Endothelial cell of umbilical vein (primary cell): ENCODE data around the gene FADS2. TPM values are rescaled to one million over a fixed set of nuclear protein-coding genes. Genes with fewer than 3 reads are reported as not detected.

Source experiments
- Bru-seq: library from RNA; stranded (reverse); fragments of 400-500 nt; gene quantifications from one replicate; lab custom pipeline; 2021; lab: Mats Ljungman, UMichigan
- BruChase-seq, 2 experiments: library from RNA; stranded (reverse); fragments of 400-500 nt; gene quantifications; one replicate each; lab custom pipeline; 2021; lab: Mats Ljungman, UMichigan
- BruUV-seq: library from RNA; stranded (reverse); fragments of 400-500 nt; replicated peaks from 2 replicates; lab custom pipeline; 2021; lab: Mats Ljungman, UMichigan
- CTCF ChIA-PET: fragments of 300-600, 350-600 bp; sonication (Branson Sonifier 250); formaldehyde crosslinking; loops from one replicate; lab custom pipeline; 2021; ENCODE audit warnings: antibody characterized with exemption, inconsistent platforms; lab: Charles Lee
- POLR2A ChIA-PET: fragments of 300-600, 350-600 bp; sonication (Branson Sonifier 250); formaldehyde crosslinking; loops from one replicate; lab custom pipeline; 2021; ENCODE audit warnings: antibody characterized with exemption, inconsistent platforms; lab: Charles Lee
- DNase-seq: peaks from one replicate; pipeline ENCODE4 v3.0.0-alpha.2; 2011; ENCODE audit warnings: low read depth, low spot score
- FAIRE-seq: peaks from 2 replicates; lab custom pipeline; 2011; peaks lifted over from hg19 to GRCh38; lab: Jason Lieb, UNC
- H2AFZ ChIP-seq: 2 replicates; pipeline ENCODE4 v1.6.0; 2012; ENCODE audit warnings: low read depth, low read length, control low read depth, inconsistent platforms
- H3K27ac ChIP-seq: 2 replicates; pipeline ENCODE4 v1.5.1; 2011; ENCODE audit warnings: low read depth, mild to moderate bottlenecking, control low read depth, low read length, moderate library complexity; ENCODE audit not compliant: insufficient read depth
- H3K27me3 ChIP-seq, 2 experiments: 2 replicates each; pipeline versions ENCODE4 v1.6.0 to v1.6.1; 2011; ENCODE audit warnings: low read length in 2 of 2, mixed read lengths in 1 of 2; ENCODE audit not compliant: control insufficient read depth in 2 of 2, insufficient read depth in 2 of 2
- H3K36me3 ChIP-seq, 2 experiments: 2 replicates in 1 of 2; 3 replicates in 1 of 2; pipeline ENCODE4 v1.5.1; 2011; ENCODE audit warnings: low read length in 2 of 2, mild to moderate bottlenecking in 1 of 2, moderate library complexity in 1 of 2; ENCODE audit not compliant: control insufficient read depth in 2 of 2, insufficient read depth in 2 of 2; ENCODE audit errors: extremely low read depth in 1 of 2
- H3K4me1 ChIP-seq: 3 replicates; pipeline ENCODE4 v1.5.1; 2011; ENCODE audit warnings: mild to moderate bottlenecking, low read length; ENCODE audit not compliant: control insufficient read depth, insufficient read depth; ENCODE audit errors: extremely low read depth
- H3K4me2 ChIP-seq: 2 replicates; pipeline ENCODE4 v1.6.1; 2011; ENCODE audit warnings: low read length, control low read depth, mixed read lengths; ENCODE audit not compliant: insufficient read depth
- H3K4me3 ChIP-seq, 3 experiments: fragments of 200-600 bp in 1 of 3; sonication (generic), shearing (Covaris generic) in 1 of 3; replicated peaks in 1 of 3; 2 replicates each; pipeline ENCODE4 v1.5.1; 2011 to 2016; ENCODE audit warnings: control low read depth in 3 of 3, low read length in 3 of 3, mild to moderate bottlenecking in 2 of 3, inconsistent platforms in 1 of 3, low read depth in 1 of 3, moderate library complexity in 1 of 3; ENCODE audit not compliant: insufficient read depth in 1 of 3
- H3K79me2 ChIP-seq: 2 replicates; pipeline ENCODE4 v1.6.0; 2012; ENCODE audit warnings: low read length, inconsistent platforms; ENCODE audit not compliant: control insufficient read depth, insufficient read depth
- H3K9ac ChIP-seq: replicated peaks from 2 replicates; pipeline ENCODE3; 2011; ENCODE audit warnings: low read length, control low read depth; ENCODE audit not compliant: insufficient read depth; ENCODE audit errors: extremely low read depth
- H3K9me1 ChIP-seq: replicated peaks from 3 replicates; pipeline ENCODE4 v1.6.0; 2011; ENCODE audit warnings: mild to moderate bottlenecking, low read length; ENCODE audit not compliant: control insufficient read depth, insufficient read depth; ENCODE audit errors: extremely low read depth
- H3K9me3 ChIP-seq: replicated peaks from 2 replicates; pipeline ENCODE4 v1.5.1; 2012; ENCODE audit warnings: low read length, inconsistent platforms; ENCODE audit not compliant: control insufficient read depth, insufficient read depth
- H4K20me1 ChIP-seq: replicated peaks from 2 replicates; pipeline ENCODE3; 2011; ENCODE audit warnings: mild to moderate bottlenecking, low read length; ENCODE audit not compliant: control insufficient read depth, insufficient read depth; ENCODE audit errors: extremely low read depth
- EZH2 ChIP-seq: IDR thresholded peaks from 2 replicates; pipeline ENCODE4 v1.6.1; 2012; ENCODE audit warnings: borderline replicate concordance, low read depth, mild to moderate bottlenecking, moderate library complexity, low read length, inconsistent platforms; ENCODE audit not compliant: severe bottlenecking
- FOS ChIP-seq: IDR thresholded peaks from 2 replicates; pipeline ENCODE4 v1.6.1; 2011; ENCODE audit warnings: mild to moderate bottlenecking, low read length, moderate library complexity, borderline replicate concordance; ENCODE audit not compliant: insufficient read depth
- GATA2 ChIP-seq: IDR thresholded peaks from 2 replicates; pipeline ENCODE4 v1.7.0; 2011; ENCODE audit warnings: low read depth, mild to moderate bottlenecking, moderate library complexity, mixed read lengths, low read length; ENCODE audit not compliant: insufficient read length, insufficient read depth
- JUN ChIP-seq: IDR thresholded peaks from 2 replicates; pipeline ENCODE4 v1.6.1; 2011; ENCODE audit warnings: borderline replicate concordance, low read depth; ENCODE audit not compliant: insufficient read length, insufficient read depth
- MAX ChIP-seq: IDR thresholded peaks from 2 replicates; pipeline ENCODE4 v1.6.1; 2011; ENCODE audit not compliant: insufficient read depth, insufficient read length
- MYC ChIP-seq: IDR thresholded peaks from one replicate; pipeline ENCODE4 v1.6.1; 2011; ENCODE audit warnings: mild to moderate bottlenecking, low read depth, low read length
- POLR2A ChIP-seq: IDR thresholded peaks from 2 replicates; pipeline ENCODE4 v1.6.1; 2012; ENCODE audit warnings: low read depth, mild to moderate bottlenecking, control low read depth, low read length
- POLR2AphosphoS5 ChIP-seq: IDR thresholded peaks from 2 replicates; pipeline ENCODE4 v1.6.1; 2012; ENCODE audit warnings: low read depth, mild to moderate bottlenecking, control low read depth, low read length, moderate library complexity; ENCODE audit not compliant: insufficient read depth
- dilution Hi-C: fragments of 300-500 bp; cut with MboI; formaldehyde crosslinking; loops from one replicate; pipeline ENCODE4 v1.15.0; 2019; ENCODE audit warnings: low sequenced_read_pairs; ENCODE audit not compliant: extremely low pct_ligation_motif_present
- intact Hi-C: fragments of 100-400 bp; cut with micrococcal nuclease; formaldehyde crosslinking; loops from one replicate; pipeline ENCODE4 v1.10.0; 2022
- long read RNA-seq: library from polyadenylated mRNA; stranded (forward); transcript quantifications from one replicate; pipeline ENCODE4 v2.0.0, GENCODE V29; 2021
- polyA minus RNA-seq, 3 experiments: library from RNA; depleted of rRNA, polyadenylated mRNA; stranded (reverse); fragments of >200 nt; gene quantifications; 1 replicate in 1 of 3; 2 replicates in 2 of 3; pipeline ENCODE4 v1.2.3, GENCODE V29; 2011
- polyA plus RNA-seq, 4 experiments: library from polyadenylated mRNA; depleted of rRNA in 3 of 4; stranded (reverse) in 3 of 4; unstranded in 1 of 4; fragments of >200 nt; gene quantifications; 2 replicates each; pipeline versions ENCODE4 v1.2.1 to v1.2.3, GENCODE V29; 2011 to 2012; ENCODE audit warnings: missing spikeins in 1 of 4
- total RNA-seq: library from RNA; stranded (reverse); gene quantifications from 2 replicates; pipeline ENCODE4 v1.2.3, GENCODE V29; 2021
- TF ChIP-seq, protein P1 (sequence below), 2 donors: IDR thresholded peaks; 1 replicate in 1 of 2; 2 replicates in 1 of 2; pipeline ENCODE4 v1.5.1; 2011; ENCODE audit warnings: low read length in 2 of 2, mild to moderate bottlenecking in 2 of 2, moderate library complexity in 2 of 2, control low read depth in 1 of 2, inconsistent platforms in 1 of 2, low read depth in 1 of 2; ENCODE audit not compliant: insufficient read depth in 1 of 2; ENCODE audit errors: extremely low read depth in 1 of 2

Gene FADS2
- total RNA-seq (668 and 694 TPM in 2 replicates), polyA plus RNA-seq (898 and 969 TPM in 2 replicates), polyA minus RNA-seq (1,118 and 1,176 TPM in 2 replicates), Bru-seq, nascent RNA (percentile 83 among the genes with signal in this experiment), BruChase-seq, experiment 1, labeled RNA remaining after a 6-hour chase (percentile 87 among the genes with signal in this experiment), BruChase-seq, experiment 2, labeled RNA remaining after a 2-hour chase (percentile 77 among the genes with signal in this experiment)
- 619 and 783 TPM in 2 replicates for polyA plus RNA-seq (2011; cell fraction: cytosol; rRNA removed)
- polyA plus RNA-seq (2011; cell fraction: nucleus; rRNA removed): 552 and 630 TPM in 2 replicates
- polyA plus RNA-seq (2012): 311 and 450 TPM in 2 replicates
- 46.5 TPM for polyA minus RNA-seq (2011; cell fraction: cytosol; rRNA and poly(A)+ RNA removed)
- 172 and 219 TPM in 2 replicates for polyA minus RNA-seq (2011; cell fraction: nucleus; rRNA and poly(A)+ RNA removed)
- long read RNA-seq, full-length matches to known transcripts: 82 of 345 reads
- long read RNA-seq, partial matches to known transcripts: 202 of 345 reads
- long read RNA-seq, other reads (novel, unspliced or antisense): 61 of 345 reads

- CTCF ChIA-PET: interaction anchor here (1.0 to 3.6 kb wide), 9 partner anchors 8 to 280 kb away, joined by 3 to 50 read pairs (median 4); partner anchors contain the start of gene FADS1
- Histone ChIP-seq H3K36me3 (peaks cover 0 to 2% of the 10 kb centered on the region in 2 experiments), H3K4me1 (peaks cover 40% of the 10 kb centered on the region), H2AFZ (peak within 1 kb of the TSS; percentile 15), H3K79me2 (peaks cover 48% of the 10 kb centered on the region), H3K9me3 (no peaks in the 10 kb centered on the region), H4K20me1 (peaks cover 4% of the 10 kb centered on the region), H3K27ac (peak within 1 kb of the TSS; percentile 86), H3K4me3 (peak within 1 kb of the TSS; percentile 69 to 93 (median 76)), H3K27me3 (no peaks in the 10 kb centered on the region), H3K4me2 (peak within 1 kb of the TSS; percentile 77), H3K9ac (peak within 1 kb of the TSS; percentile 90), H3K9me1 (no peaks in the 10 kb centered on the region)
- dilution Hi-C loops (no loop called here), intact Hi-C loops (loop anchor here (1.0 kb wide), 2 partner anchors 10 to 35 kb away; partner anchors contain the start of genes FADS1, FEN1 and TMEM258)
- BruUV-seq: no TSS peak
- peak; percentile 93 for DNase-seq
- POLR2A ChIA-PET: interaction anchor here (4.3 kb wide), 1 partner anchor 11 kb away, joined by 36 read pairs; the partner anchor contains the start of gene FADS1
- TF ChIP-seq GATA2: peak; percentile 11
- TF ChIP-seq MAX: peak; percentile 52
- TF ChIP-seq MYC: peak; percentile 65
- no peak for TF ChIP-seq JUN
- TF ChIP-seq FOS: no peak
- peak; percentile 82 for TF ChIP-seq POLR2AphosphoS5
- TF ChIP-seq EZH2: no peak
- TF ChIP-seq, protein P1, sequence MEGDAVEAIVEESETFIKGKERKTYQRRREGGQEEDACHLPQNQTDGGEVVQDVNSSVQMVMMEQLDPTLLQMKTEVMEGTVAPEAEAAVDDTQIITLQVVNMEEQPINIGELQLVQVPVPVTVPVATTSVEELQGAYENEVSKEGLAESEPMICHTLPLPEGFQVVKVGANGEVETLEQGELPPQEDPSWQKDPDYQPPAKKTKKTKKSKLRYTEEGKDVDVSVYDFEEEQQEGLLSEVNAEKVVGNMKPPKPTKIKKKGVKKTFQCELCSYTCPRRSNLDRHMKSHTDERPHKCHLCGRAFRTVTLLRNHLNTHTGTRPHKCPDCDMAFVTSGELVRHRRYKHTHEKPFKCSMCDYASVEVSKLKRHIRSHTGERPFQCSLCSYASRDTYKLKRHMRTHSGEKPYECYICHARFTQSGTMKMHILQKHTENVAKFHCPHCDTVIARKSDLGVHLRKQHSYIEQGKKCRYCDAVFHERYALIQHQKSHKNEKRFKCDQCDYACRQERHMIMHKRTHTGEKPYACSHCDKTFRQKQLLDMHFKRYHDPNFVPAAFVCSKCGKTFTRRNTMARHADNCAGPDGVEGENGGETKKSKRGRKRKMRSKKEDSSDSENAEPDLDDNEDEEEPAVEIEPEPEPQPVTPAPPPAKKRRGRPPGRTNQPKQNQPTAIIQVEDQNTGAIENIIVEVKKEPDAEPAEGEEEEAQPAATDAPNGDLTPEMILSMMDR (IDR thresholded peaks at IDR 0.05; ENCODE audit: extremely low read depth in 1 of 2, insufficient read depth in 1 of 2, low read depth in 1 of 2, low read length in 2 of 2): peak; percentile 12 to 28
- TF ChIP-seq POLR2A: no peak
- FAIRE-seq: peak; percentile 98
These were observed at the start of gene FADS2 for GRCh38 chr11:61827571-61828378. Gene FADS2 (plus strand): TSS chr11:61828300. CDS start chr11:61828391, 91 bp downstream.
